Measurements from ENCODE around the gene STARD10.

The STARD10 gene

GRCh38 chr11:72722050-72722748 is 71.6 kb downstream of the STARD10 start:
- ChIA-PET CTCF (interaction anchor here (1.4 to 15.0 kb wide), 8 partner anchors 13 to 536 kb away, joined by 3 to 207 read pairs (median 74); partner anchors contain the start of genes ATG16L2 and STARD10), POLR2A (interaction anchor here (0.7 to 1.5 kb wide), 6 partner anchors 19 to 603 kb away, joined by 3 to 5 read pairs (median 4); no protein-coding TSS in a partner anchor)
- no peak for TF ChIP-seq CTCF (IDR thresholded peaks at IDR 0.05; ENCODE audit: insufficient read depth, low read length, missing control alignments)
- peak; percentile 84 for DNase-seq (ENCODE audit: low read depth, low spot score)
- H3K4me3 ChIP-seq (ENCODE audit: low read depth, low read length): peak overlapping the region; percentile 77

DNA sequence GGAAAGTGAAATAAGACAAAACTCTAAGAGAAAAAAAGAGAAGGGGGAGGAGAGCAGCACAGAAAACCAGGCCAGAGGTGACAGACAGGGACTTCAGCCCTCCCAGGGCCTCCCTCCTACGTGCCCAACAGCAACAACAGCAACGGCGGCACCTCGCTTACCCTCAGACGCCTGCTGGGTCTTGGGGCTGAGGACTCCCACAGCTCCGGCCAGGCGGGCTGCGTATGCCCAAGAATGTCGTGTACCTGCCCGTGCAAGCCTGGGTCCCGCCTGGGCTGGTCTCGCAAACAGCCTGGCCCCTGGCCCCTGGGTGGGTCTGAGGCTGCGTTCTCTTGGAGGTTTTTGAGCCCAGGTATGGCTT is 72.2 kb downstream of the STARD10 start:
- POLR2A ChIA-PET: interaction anchor here (0.8 to 1.5 kb wide), 3 partner anchors 22 to 103 kb away, joined by 3 to 4 read pairs (median 4); no protein-coding TSS in a partner anchor
- no peak for DNase-seq (ENCODE audit: low read depth, low spot score)
- peak overlapping the region; percentile 77 for H3K4me3 ChIP-seq (ENCODE audit: low read depth, low read length)
- CTCF ChIA-PET: interaction anchor here (1.5 to 15.0 kb wide), 4 partner anchors 13 to 251 kb away, joined by 3 to 207 read pairs (median 108); partner anchors contain the start of genes ATG16L2 and STARD10
- no peak for TF ChIP-seq CTCF (IDR thresholded peaks at IDR 0.05; ENCODE audit: insufficient read depth, low read length, missing control alignments)

DNA sequence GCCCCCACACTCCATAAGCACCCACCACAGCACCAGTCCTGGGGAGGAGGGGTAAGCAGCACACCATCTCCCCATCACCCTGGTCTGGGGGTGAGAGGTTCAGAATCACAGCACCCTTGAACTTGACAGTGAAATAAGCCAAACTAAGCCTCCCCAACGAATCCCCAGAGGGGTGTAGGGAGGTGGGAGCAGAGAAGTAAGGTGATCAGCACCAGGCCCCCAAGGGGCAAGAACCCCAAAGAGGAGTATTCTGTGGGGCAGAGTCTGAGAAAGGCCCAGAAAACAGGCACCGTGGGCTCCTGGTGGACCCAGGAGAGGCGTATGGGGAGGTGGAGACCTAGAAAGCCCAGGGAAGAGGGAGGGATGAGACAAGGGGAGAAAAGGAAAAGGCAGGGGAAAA is 72.6 kb downstream of the STARD10 start:
- CTCF ChIA-PET: interaction anchor here (1.2 to 15.0 kb wide), 5 partner anchors 22 to 569 kb away, joined by 3 to 207 read pairs (median 3); partner anchors contain the start of genes ATG16L2 and STARD10
- no peak for TF ChIP-seq CTCF (IDR thresholded peaks at IDR 0.05; ENCODE audit: insufficient read depth, low read length, missing control alignments)
- peak overlapping the region; percentile 77 for H3K4me3 ChIP-seq (ENCODE audit: low read depth, low read length)
- POLR2A ChIA-PET: interaction anchor here (1.5 kb wide), 1 partner anchor 71 kb away, joined by 4 read pairs; no protein-coding TSS in a partner anchor
- no peak for DNase-seq (ENCODE audit: low read depth, low spot score)

DNA sequence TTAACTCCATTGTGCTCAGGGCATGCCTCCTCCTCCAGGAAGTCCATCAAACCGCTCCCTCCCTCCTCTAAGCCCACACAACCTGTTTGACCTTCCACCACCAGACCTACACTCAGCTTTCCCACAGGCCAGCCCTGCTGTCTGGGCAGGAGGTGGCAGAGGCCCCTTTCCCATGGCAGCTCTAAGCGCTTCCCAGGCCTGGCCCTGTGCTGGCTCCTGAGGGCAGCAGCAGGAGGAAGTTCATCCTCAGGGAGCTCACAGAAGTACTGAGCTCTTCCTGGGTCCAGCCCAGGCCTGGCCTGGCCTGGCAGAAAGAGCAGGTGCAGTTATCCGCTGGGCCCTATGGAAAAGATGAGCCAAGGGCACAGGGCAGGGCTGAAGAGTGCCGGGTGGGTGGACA is 73.1 kb downstream of the STARD10 start:
- CTCF ChIA-PET: interaction anchor here (1.2 to 15.0 kb wide), 6 partner anchors 21 to 569 kb away, joined by 3 to 207 read pairs (median 4); partner anchors contain the start of genes ATG16L2 and STARD10
- peak overlapping the region; percentile 77 for H3K4me3 ChIP-seq (ENCODE audit: low read depth, low read length)
- POLR2A ChIA-PET: interaction anchor here (1.0 kb wide), 1 partner anchor 99 kb away, joined by 3 read pairs; no protein-coding TSS in a partner anchor
- no peak for TF ChIP-seq CTCF (IDR thresholded peaks at IDR 0.05; ENCODE audit: insufficient read depth, low read length, missing control alignments)
- DNase-seq (ENCODE audit: low read depth, low spot score): no peak

- ChIA-PET POLR2A (interaction anchor here (0.7 to 1.0 kb wide), 2 partner anchors 94 to 99 kb away, joined by 3 read pairs; partner anchors contain the start of gene ATG16L2), CTCF (interaction anchor here (1.0 to 15.0 kb wide), 8 partner anchors 14 to 570 kb away, joined by 3 to 207 read pairs (median 4); partner anchors contain the start of genes ATG16L2 and STARD10)
- H3K4me3 ChIP-seq (ENCODE audit: low read depth, low read length): peak overlapping the region; percentile 77
- no peak for TF ChIP-seq CTCF (IDR thresholded peaks at IDR 0.05; ENCODE audit: insufficient read depth, low read length, missing control alignments)
- no peak for DNase-seq (ENCODE audit: low read depth, low spot score)
These were observed 73.8 kb downstream of the STARD10 start for GRCh38 chr11:72720047-72720446.

DNA sequence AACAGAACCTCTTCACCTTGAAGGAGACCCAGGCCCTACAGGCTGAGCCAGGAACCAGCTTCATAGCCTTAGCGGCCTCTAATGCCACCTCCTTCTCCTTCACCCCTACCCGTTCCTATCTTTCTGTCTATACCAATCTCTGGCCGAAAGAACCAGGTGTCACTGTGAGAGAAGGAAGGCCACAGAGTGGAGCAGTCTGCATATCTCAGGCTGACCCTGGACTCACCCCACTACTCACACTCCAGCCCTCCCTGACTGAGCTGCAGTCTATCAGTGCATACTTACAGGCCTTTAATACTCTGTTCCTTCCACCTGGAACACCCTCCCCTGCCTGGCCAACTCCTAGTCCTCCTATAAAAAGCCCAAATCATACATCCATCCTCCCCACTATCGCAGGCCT is 74.3 kb downstream of the STARD10 start:
- no peak for TF ChIP-seq CTCF (IDR thresholded peaks at IDR 0.05; ENCODE audit: insufficient read depth, low read length, missing control alignments)
- no peak for DNase-seq (ENCODE audit: low read depth, low spot score)
- CTCF ChIA-PET: interaction anchor here (1.0 to 15.0 kb wide), 4 partner anchors 15 to 112 kb away, joined by 3 to 207 read pairs (median 8); partner anchors contain the start of gene STARD10
- POLR2A ChIA-PET: interaction anchor here (0.7 kb wide), 1 partner anchor 95 kb away, joined by 3 read pairs; the partner anchor contains the start of gene ATG16L2
- H3K4me3 ChIP-seq (ENCODE audit: low read depth, low read length): peak overlapping the region; percentile 8; the same call in 1 of the 2 replicates
